ENCODE measurements around the gene MTFP1. TPM values are rescaled to one million over a fixed set of nuclear protein-coding genes. Genes with fewer than 3 reads are reported as not detected.

Gene MTFP1
- total and polyA plus RNA-seq, 2 donors (not counting 1 experiment from before 2014, with no cell fraction given) = 11.8 to 18.4 TPM

DNA sequence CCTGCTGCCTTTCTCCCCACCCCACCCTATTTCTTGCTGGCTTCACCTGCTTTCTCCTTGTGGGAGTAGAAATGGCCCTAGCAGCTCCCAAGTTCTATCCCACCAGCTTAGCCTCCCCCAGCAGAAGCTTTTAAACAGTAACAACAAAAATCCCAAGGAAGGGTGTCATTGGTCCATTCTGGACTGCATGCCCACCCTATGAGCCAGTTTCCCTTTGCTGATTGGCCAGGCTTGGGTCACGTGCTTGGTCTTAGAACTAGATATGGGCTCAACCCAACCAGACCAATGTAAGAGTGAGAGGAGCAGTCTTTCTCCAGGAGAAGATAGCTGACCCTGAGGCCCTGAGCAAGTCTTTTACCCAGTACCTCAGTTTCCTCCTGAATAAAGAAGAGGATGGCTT, 2.3 kb downstream of the MTFP1 start:
- 100% methylated on average over 1 of the region's 1 CpG for WGBS (ENCODE audit: insufficient coverage)
- Histone ChIP-seq H3K27ac (ENCODE audit: low read length in 2 of 2) (no peak overlapping the region), H3K79me2 (ENCODE audit: control insufficient read depth, insufficient read depth, low read length) (peaks cover 7% of the 10 kb centered on the region), H3K4me2 (replicated peaks; ENCODE audit: low read depth, low read length, poor library complexity, severe bottlenecking) (no peak overlapping the region), H3K4me3 (ENCODE audit: control extremely low read depth in 1 of 5, extremely low read depth in 1 of 5, insufficient read depth in 1 of 5, low read depth in 2 of 5, low read length in 4 of 5) (no peak overlapping the region), H3K9ac (ENCODE audit: low read length) (no peak overlapping the region), H3K4me1 (ENCODE audit: control insufficient read depth in 2 of 2, insufficient read depth in 2 of 2, low read length in 2 of 2) (peaks cover 17 to 34% of the 10 kb centered on the region in 2 donors), H4K20me1 (ENCODE audit: control insufficient read depth, insufficient read depth, low read length, poor library complexity, severe bottlenecking) (no peaks in the 10 kb centered on the region), H3K9me3 (ENCODE audit: control extremely low read depth in 1 of 3, control insufficient read depth in 2 of 3, insufficient read depth in 1 of 3, low read length in 2 of 3) (peaks cover 0 to 8% (median 0%) of the 10 kb centered on the region in 3 donors), H3K36me3 (replicated peaks in 1 of 2; ENCODE audit: control extremely low read depth in 1 of 2, control insufficient read depth in 1 of 2, extremely low read depth in 1 of 2, insufficient read depth in 2 of 2, low read length in 1 of 2) (no peaks in the 10 kb centered on the region), H3K27me3 (replicated peaks in 1 of 4; ENCODE audit: control extremely low read depth in 1 of 4, control insufficient read depth in 3 of 4, insufficient read depth in 4 of 4, low read length in 3 of 4) (no peaks in the 10 kb centered on the region), H2AFZ (ENCODE audit: insufficient read depth, low read depth, low read length, poor library complexity, severe bottlenecking) (no peak overlapping the region)
- ChIA-PET CTCF (interaction anchor here (1.1 to 7.0 kb wide), 3 partner anchors 37 to 163 kb away, joined by 3 to 94 read pairs (median 62); partner anchors contain the start of genes CASTOR1 and PES1), POLR2A (no interaction called here)
- Mint-ChIP-seq H3K4me1 (peaks cover 37% of the 10 kb centered on the region), H3K4me3 (no peak overlapping the region), H3K27ac (no peak overlapping the region), H3K9me3 (ENCODE audit: insufficient read depth) (no peaks in the 10 kb centered on the region), H3K27me3 (no peaks in the 10 kb centered on the region)
- ATAC-seq (ENCODE audit: low read depth) (no peak), DNase-seq (no peak)
- intact Hi-C loops (cut with micrococcal nuclease) = loop anchor here (10.0 kb wide), 2 partner anchors 1207 to 1543 kb away; partner anchors contain the start of gene ZNRF3
- TF ChIP-seq, protein P1, sequence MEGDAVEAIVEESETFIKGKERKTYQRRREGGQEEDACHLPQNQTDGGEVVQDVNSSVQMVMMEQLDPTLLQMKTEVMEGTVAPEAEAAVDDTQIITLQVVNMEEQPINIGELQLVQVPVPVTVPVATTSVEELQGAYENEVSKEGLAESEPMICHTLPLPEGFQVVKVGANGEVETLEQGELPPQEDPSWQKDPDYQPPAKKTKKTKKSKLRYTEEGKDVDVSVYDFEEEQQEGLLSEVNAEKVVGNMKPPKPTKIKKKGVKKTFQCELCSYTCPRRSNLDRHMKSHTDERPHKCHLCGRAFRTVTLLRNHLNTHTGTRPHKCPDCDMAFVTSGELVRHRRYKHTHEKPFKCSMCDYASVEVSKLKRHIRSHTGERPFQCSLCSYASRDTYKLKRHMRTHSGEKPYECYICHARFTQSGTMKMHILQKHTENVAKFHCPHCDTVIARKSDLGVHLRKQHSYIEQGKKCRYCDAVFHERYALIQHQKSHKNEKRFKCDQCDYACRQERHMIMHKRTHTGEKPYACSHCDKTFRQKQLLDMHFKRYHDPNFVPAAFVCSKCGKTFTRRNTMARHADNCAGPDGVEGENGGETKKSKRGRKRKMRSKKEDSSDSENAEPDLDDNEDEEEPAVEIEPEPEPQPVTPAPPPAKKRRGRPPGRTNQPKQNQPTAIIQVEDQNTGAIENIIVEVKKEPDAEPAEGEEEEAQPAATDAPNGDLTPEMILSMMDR (IDR thresholded peaks at IDR 0.05) = no peak
- no peak for TF ChIP-seq EZH2 (IDR thresholded peaks at IDR 0.05; ENCODE audit: borderline replicate concordance, insufficient read depth, low read depth, low read length, poor library complexity, severe bottlenecking)

DNA sequence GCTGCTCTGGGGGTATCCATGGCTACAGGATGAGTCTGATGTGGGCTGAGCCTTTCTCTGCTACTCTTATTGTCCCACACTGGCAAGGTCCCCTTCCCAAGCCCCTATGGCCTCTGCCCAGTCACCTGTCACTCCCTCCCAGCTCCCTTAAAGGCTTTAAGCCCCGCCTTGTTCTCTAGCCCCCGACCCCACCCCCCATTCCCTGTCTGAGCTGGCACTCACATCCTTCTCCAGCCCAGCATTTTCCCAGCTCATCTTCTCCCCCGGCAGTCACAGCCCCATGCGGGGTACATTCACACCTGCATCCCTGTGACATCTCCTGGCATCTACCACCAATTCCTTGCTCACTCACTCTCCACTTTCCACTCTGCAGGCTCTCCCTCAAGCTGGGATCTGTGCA, 4.3 kb downstream of the MTFP1 start:
- H3K9me3 ChIP-seq (ENCODE audit: control extremely low read depth in 1 of 3, control insufficient read depth in 2 of 3, insufficient read depth in 1 of 3, low read length in 2 of 3) = peaks cover 0 to 17% (median under 1%) of the 10 kb centered on the region in 3 donors
- TF ChIP-seq EZH2 (IDR thresholded peaks at IDR 0.05; ENCODE audit: borderline replicate concordance, insufficient read depth, low read depth, low read length, poor library complexity, severe bottlenecking) = no peak
- TF ChIP-seq, protein P1 (IDR thresholded peaks at IDR 0.05) = no peak

More for the DNA sequence above, 4.3 kb downstream of the MTFP1 start:
- no peaks in the 10 kb centered on the region for H4K20me1 ChIP-seq (ENCODE audit: control insufficient read depth, insufficient read depth, low read length, poor library complexity, severe bottlenecking)
- ATAC-seq (ENCODE audit: low read depth) (no peak), DNase-seq (no peak)
- H3K9ac ChIP-seq (ENCODE audit: low read length) = no peak overlapping the region
- H3K4me3 ChIP-seq (ENCODE audit: control extremely low read depth in 1 of 5, extremely low read depth in 1 of 5, insufficient read depth in 1 of 5, low read depth in 2 of 5, low read length in 4 of 5) = no peak overlapping the region
- no peaks in the 10 kb centered on the region for H3K27me3 ChIP-seq (replicated peaks in 1 of 4; ENCODE audit: control extremely low read depth in 1 of 4, control insufficient read depth in 3 of 4, insufficient read depth in 4 of 4, low read length in 3 of 4)
- H3K4me1 ChIP-seq (ENCODE audit: control insufficient read depth in 2 of 2, insufficient read depth in 2 of 2, low read length in 2 of 2) = peaks cover 7 to 20% of the 10 kb centered on the region in 2 donors
- no peak overlapping the region for H3K27ac ChIP-seq (ENCODE audit: low read length in 2 of 2)
- Mint-ChIP-seq H3K9me3 (ENCODE audit: insufficient read depth) (no peaks in the 10 kb centered on the region), H3K27ac (no peak overlapping the region), H3K4me3 (no peak overlapping the region), H3K4me1 (peaks cover 25% of the 10 kb centered on the region), H3K27me3 (no peaks in the 10 kb centered on the region)
- POLR2A ChIA-PET = no interaction called here
- CTCF ChIA-PET = interaction anchor here (0.8 kb wide), 1 partner anchor 31 kb away, joined by 3 read pairs; no protein-coding TSS in a partner anchor
- no peaks in the 10 kb centered on the region for H3K79me2 ChIP-seq (ENCODE audit: control insufficient read depth, insufficient read depth, low read length)
- WGBS (ENCODE audit: insufficient coverage) = 77% methylated on average over 4 of the region's 4 CpGs
- H2AFZ ChIP-seq (ENCODE audit: insufficient read depth, low read depth, low read length, poor library complexity, severe bottlenecking) = no peak overlapping the region
- intact Hi-C loops (cut with micrococcal nuclease) = loop anchor here (10.0 kb wide), 2 partner anchors 1205 to 1545 kb away; partner anchors contain the start of gene ZNRF3
- no peaks in the 10 kb centered on the region for H3K36me3 ChIP-seq (replicated peaks in 1 of 2; ENCODE audit: control extremely low read depth in 1 of 2, control insufficient read depth in 1 of 2, extremely low read depth in 1 of 2, insufficient read depth in 2 of 2, low read length in 1 of 2)
- H3K4me2 ChIP-seq (replicated peaks; ENCODE audit: low read depth, low read length, poor library complexity, severe bottlenecking) = no peak overlapping the region

All from B cell (primary cell).